Measurements from ENCODE around the gene HDGF. TPM values are rescaled to one million over a fixed set of nuclear protein-coding genes. Genes with fewer than 3 reads are reported as not detected.

HDGF gene
- total and polyA plus RNA-seq, 10 donors = 48.8 to 143 (median 95.6) TPM

GRCh38 chr1:156704930-156705320, 46.5 kb downstream of the HDGF start:
- Histone ChIP-seq H3K27me3 (replicated peaks in 1 of 7) (peaks cover 0 to 72% (median 48%) of the 10 kb centered on the region in 7 donors), H3K9me3 (no peaks in the 10 kb centered on the region), H3K27ac (no peak overlapping the region), H3K4me1 (peaks cover 21 to 38% (median 33%) of the 10 kb centered on the region in 6 donors), H3K4me3 (peak overlapping the region in 7 of 8 donors; percentile 27 to 71 (median 42)), H3K36me3 (no peaks in the 10 kb centered on the region)
- 4 to 9% (median 7%) methylated on average over 21 to 29 of the region's 29 CpGs for WGBS, 5 donors
- TF ChIP-seq POLR2AphosphoS5 (IDR thresholded peaks at IDR 0.05) (peak in 1 of 3 donors; percentile 37), CTCF (IDR thresholded peaks at IDR 0.05 in 8 of 11, conservative IDR thresholded peaks at IDR 0.05 in 3 of 11) (no peak)
- DNase-seq = peak; percentile 69
- intact Hi-C loops (cut with DNase I; ENCODE audit: low total_unique reads) = no loop called here

- no peak for TF ChIP-seq CTCF (IDR thresholded peaks at IDR 0.05 in 8 of 11, conservative IDR thresholded peaks at IDR 0.05 in 3 of 11)
- TF ChIP-seq POLR2AphosphoS5 (IDR thresholded peaks at IDR 0.05) = no peak
- TF ChIP-seq POLR2A (IDR thresholded peaks at IDR 0.05) = no peak
- no peak overlapping the region for H3K27ac ChIP-seq
- H3K9me3 ChIP-seq = no peaks in the 10 kb centered on the region
- intact Hi-C loops (cut with DNase I; ENCODE audit: low total_unique reads) = no loop called here
- 51 to 56% (median 54%) methylated on average over 10 of the region's 10 CpGs for WGBS, 5 donors
- no peaks in the 10 kb centered on the region for H3K36me3 ChIP-seq
- DNase-seq = no peak
- H3K4me3 ChIP-seq = peak overlapping the region in 1 of 8 donors; percentile 38
- peaks cover 21 to 38% (median 33%) of the 10 kb centered on the region in 6 donors for H3K4me1 ChIP-seq
- peaks cover 0 to 77% (median 48%) of the 10 kb centered on the region in 7 donors for H3K27me3 ChIP-seq (replicated peaks in 1 of 7)
Measured at GRCh38 chr1:156704166-156704711, 47.2 kb downstream of the HDGF start.

- Histone ChIP-seq H3K9me3 (no peaks in the 10 kb centered on the region), H3K36me3 (no peaks in the 10 kb centered on the region), H3K27ac (no peak overlapping the region), H3K27me3 (replicated peaks in 1 of 7) (peaks cover 0 to 80% (median 48%) of the 10 kb centered on the region in 7 donors), H3K4me1 (peaks cover 21 to 38% (median 33%) of the 10 kb centered on the region in 6 donors), H3K4me3 (no peak overlapping the region)
- intact Hi-C loops (cut with DNase I; ENCODE audit: low total_unique reads) = no loop called here
- TF ChIP-seq POLR2AphosphoS5 (IDR thresholded peaks at IDR 0.05) (no peak), CTCF (IDR thresholded peaks at IDR 0.05 in 8 of 11, conservative IDR thresholded peaks at IDR 0.05 in 3 of 11) (no peak), POLR2A (IDR thresholded peaks at IDR 0.05) (no peak)
- 49 to 66% (median 56%) methylated on average over 4 of the region's 4 CpGs for WGBS, 5 donors
- no peak for DNase-seq
Measured at GRCh38 chr1:156703741-156704140, 47.7 kb downstream of the HDGF start.

GRCh38 chr1:156703336-156703735, 48.1 kb downstream of the HDGF start:
- no peak for TF ChIP-seq POLR2AphosphoS5 (IDR thresholded peaks at IDR 0.05)
- no peak for TF ChIP-seq CTCF (IDR thresholded peaks at IDR 0.05 in 8 of 11, conservative IDR thresholded peaks at IDR 0.05 in 3 of 11)
- no peak for TF ChIP-seq POLR2A (IDR thresholded peaks at IDR 0.05)
- Histone ChIP-seq H3K27me3 (replicated peaks in 1 of 7) (peaks cover 0 to 81% (median 48%) of the 10 kb centered on the region in 7 donors), H3K27ac (no peak overlapping the region), H3K4me3 (no peak overlapping the region), H3K9me3 (no peaks in the 10 kb centered on the region), H3K4me1 (peaks cover 21 to 38% (median 33%) of the 10 kb centered on the region in 6 donors), H3K36me3 (no peaks in the 10 kb centered on the region)
- intact Hi-C loops (cut with DNase I; ENCODE audit: low total_unique reads) = no loop called here
- 76 to 88% (median 85%) methylated on average over 3 to 4 of the region's 4 CpGs for WGBS, 5 donors
- no peak for DNase-seq

All from spleen (tissue), 11 donors.